GM19239 (cell line): Measurements from ENCODE around the gene TNNI3K.
"Not testable (repeated sequence)": the region's sequence is repeated elsewhere in the genome, so short reads cannot be mapped to it uniquely, and the experiment has no call there.

Source experiments
- DNase-seq: peaks from one replicate; pipeline ENCODE4 v3.0.0; 2011; ENCODE audit warnings: low spot score; ENCODE audit not compliant: insufficient read length
- FAIRE-seq: peaks from 2 replicates; lab custom pipeline; 2011; peaks lifted over from hg19 to GRCh38; lab: Jason Lieb, UNC

The TNNI3K gene, protein sequence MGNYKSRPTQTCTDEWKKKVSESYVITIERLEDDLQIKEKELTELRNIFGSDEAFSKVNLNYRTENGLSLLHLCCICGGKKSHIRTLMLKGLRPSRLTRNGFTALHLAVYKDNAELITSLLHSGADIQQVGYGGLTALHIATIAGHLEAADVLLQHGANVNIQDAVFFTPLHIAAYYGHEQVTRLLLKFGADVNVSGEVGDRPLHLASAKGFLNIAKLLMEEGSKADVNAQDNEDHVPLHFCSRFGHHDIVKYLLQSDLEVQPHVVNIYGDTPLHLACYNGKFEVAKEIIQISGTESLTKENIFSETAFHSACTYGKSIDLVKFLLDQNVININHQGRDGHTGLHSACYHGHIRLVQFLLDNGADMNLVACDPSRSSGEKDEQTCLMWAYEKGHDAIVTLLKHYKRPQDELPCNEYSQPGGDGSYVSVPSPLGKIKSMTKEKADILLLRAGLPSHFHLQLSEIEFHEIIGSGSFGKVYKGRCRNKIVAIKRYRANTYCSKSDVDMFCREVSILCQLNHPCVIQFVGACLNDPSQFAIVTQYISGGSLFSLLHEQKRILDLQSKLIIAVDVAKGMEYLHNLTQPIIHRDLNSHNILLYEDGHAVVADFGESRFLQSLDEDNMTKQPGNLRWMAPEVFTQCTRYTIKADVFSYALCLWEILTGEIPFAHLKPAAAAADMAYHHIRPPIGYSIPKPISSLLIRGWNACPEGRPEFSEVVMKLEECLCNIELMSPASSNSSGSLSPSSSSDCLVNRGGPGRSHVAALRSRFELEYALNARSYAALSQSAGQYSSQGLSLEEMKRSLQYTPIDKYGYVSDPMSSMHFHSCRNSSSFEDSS

GRCh38 chr1:74235153-74235552 lies at the start of gene TNNI3K:
Gene TNNI3K, plus strand, starts transcription at chr1:74235387. Its CDS starts 65 bp downstream, at chr1:74235452.
- DNase-seq (no peak), FAIRE-seq (no peak)

- FAIRE-seq (no peak), DNase-seq (no peak)
Observed at GRCh38 chr1:74193908-74194307, 41.3 kb upstream of the TNNI3K start.

DNA sequence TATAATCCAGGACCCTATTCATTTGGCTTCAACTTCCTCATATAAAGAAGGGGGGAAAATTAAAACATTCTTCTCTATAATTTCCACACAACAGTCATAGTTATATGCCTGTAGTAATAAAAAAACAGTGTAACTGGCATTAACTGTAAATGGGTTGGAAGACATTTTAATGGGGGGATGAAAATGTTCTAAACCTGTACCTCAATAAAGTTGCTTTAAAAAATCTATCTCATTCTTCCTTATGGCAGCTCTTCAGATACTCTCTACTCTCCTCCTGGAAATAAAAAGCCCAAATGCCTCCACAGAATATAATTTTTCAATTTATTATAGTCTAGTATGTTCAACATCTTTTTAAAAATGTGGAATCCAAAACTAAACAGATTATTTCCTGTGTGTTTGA lies 39.8 kb upstream of the TNNI3K start:
- no peak for FAIRE-seq

GRCh38 chr1:74197255-74197654 lies 37.9 kb upstream of the TNNI3K start:
- FAIRE-seq (no peak), DNase-seq (no peak)

More for the DNA sequence above, 39.8 kb upstream of the TNNI3K start:
- no peak for DNase-seq

DNA sequence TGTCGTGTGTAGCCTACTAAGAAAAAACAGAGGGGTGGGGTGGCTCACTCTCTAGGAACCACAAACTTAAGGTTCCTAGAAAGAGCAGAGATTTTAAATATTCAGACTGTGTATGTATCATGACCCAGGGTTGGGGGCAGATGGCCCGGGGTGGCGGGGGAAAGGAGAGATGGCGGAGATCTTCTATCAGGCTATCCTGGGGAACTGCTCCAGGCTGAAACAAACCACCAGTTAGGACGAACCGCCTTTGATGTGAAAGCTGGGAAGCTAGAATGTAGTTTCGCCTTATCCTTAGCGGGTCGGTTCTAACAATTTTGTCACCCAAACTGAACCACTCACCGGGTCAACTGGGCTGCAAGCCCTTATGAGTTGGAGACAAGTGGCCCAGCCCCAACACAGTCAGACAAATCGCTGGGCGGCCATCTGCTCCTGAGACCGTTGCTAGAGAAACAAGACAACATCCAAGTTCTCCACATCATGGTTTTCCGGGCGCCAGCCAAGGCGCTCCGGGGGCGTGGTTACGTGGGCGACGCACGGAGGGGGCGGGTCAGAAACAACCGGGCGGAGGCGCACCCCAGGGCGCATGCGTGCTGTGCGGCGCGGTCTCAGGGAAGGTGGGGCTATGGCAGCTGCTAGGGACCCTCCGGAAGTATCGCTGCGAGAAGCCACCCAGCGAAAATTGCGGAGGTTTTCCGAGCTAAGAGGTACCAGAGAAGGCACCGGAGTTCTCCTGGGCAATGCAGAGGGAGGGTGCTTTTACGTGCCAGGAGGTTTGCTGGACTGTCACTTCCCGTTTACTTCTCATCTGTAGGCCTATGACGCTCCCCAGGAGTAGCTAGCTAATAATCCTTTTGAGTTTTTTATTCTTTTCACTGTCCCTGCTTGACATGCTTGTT lies 37.3 kb upstream of the TNNI3K start, which contains the start of the genes FPGT and LRRIQ3:
TSS of gene FPGT (plus strand) at position 586 of the 896 bp plus-strand sequence. CDS start at position 623, 37 bp downstream.
TSS of gene LRRIQ3 (minus strand) at position 520 of the 896 bp plus-strand sequence. CDS start 14,492 bp downstream, outside the sequence.
- FAIRE-seq = peak; percentile 93
- DNase-seq = peak; percentile 71

GRCh38 chr1:74199504-74199903 lies 35.7 kb upstream of the TNNI3K start:
- no peak for DNase-seq
- FAIRE-seq = no peak

DNA sequence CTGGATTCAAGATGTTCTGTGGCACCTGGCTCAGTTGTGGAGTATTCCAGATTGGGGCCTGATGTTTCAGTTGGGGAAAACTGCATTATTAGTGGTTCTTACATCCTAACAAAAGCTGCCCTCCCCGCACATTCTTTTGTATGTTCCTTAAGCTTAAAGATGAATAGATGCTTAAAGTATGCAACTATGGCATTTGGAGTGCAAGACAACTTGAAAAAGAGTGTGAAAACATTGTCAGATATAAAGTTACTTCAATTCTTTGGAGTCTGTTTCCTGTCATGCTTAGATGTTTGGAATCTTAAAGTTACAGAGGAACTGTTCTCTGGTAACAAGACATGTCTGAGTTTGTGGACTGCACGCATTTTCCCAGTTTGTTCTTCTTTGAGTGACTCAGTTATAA lies 29.9 kb upstream of the TNNI3K start:
- DNase-seq (no peak), FAIRE-seq (no peak)

DNA sequence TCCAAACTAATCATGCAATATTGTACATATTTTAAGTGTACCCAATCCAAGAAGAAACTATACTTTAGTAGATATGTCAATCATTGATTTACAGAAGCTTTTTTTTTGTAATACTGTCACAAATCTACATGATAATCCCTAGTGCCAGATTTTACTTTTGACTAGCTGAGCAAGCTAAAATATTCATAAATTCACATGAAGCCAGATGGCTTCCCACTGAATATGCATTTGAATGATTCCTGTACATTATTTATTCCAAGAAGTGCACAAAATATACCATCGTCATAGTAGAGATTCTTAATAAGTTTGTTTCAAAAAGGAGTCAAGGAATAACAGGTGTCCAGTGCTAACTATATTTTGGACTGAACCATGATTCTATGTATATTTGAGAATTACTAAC lies 20.0 kb upstream of the TNNI3K start:
- FAIRE-seq = no peak
- DNase-seq = no peak

GRCh38 chr1:74222701-74223100 lies 12.5 kb upstream of the TNNI3K start:
- no peak for DNase-seq
- FAIRE-seq = no peak

- no peak for FAIRE-seq
- DNase-seq = no peak
Observed at GRCh38 chr1:74223453-74223852, 11.7 kb upstream of the TNNI3K start.

- DNase-seq (no peak), FAIRE-seq (no peak)
Observed at GRCh38 chr1:74236440-74236839, 1.3 kb downstream of the TNNI3K start.

- FAIRE-seq (no peak), DNase-seq (no peak)
Observed at GRCh38 chr1:74237035-74237434, 1.8 kb downstream of the TNNI3K start.

DNA sequence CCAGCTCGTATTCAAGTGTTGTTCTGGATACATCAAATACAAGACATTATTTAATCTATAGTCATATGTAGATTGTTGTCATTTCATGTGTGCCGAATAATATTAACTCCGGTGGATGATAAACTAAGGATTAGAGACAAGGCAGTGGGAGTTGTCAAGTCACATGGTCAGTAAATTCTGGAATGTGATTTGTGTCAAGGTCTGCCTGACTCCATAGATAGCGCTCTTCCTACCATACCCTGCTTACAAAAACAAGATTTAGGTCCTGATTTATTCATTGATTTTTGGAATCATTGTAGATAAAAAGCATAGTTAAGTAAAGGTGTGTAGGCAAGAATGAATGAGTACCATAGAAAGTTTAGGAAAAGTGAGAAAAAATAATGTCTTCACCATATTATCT lies 2.6 kb downstream of the TNNI3K start:
- DNase-seq (no peak), FAIRE-seq (no peak)

GRCh38 chr1:74245168-74245772 lies 10.1 kb downstream of the TNNI3K start:
- DNase-seq = no peak

GRCh38 chr1:74246315-74246714 lies 11.1 kb downstream of the TNNI3K start:
- no peak for FAIRE-seq
- DNase-seq = no peak

More at GRCh38 chr1:74245168-74245772, 10.1 kb downstream of the TNNI3K start:
- no peak for FAIRE-seq

DNA sequence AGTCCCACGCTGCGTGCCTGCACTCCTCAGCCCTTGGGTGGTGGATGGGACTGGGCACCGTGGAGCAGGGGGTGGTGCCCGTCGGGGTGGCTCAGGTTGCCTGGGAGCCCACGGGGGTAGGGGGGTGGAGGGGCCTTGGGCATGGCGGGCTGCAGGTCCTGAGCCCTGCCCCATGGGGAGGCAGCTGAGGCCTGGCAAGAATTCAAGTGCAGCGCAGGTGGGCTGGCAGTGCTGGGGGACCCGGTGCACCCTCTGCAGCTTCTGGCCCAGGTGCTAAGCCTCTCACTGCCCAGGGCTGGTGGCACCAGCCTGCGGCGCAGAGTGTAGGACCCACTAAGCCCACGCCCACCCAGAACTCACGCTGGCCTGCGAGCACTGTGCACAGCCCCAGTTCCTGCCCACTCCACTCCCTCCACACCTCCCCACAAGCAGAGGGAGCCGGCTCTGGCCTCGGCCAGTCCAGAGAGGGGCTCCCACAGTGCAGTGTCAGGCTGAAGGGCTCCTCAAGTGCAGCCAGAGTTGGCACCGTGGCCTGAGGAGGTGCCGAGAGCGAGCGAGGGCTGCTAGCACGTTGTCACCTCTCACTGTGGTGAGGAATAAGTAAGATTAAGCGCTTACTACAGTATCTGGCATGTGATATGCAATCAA lies 12.8 kb downstream of the TNNI3K start:
- DNase-seq (no peak), FAIRE-seq (no peak)

- DNase-seq, FAIRE-seq: not testable (repeated sequence)
Observed at GRCh38 chr1:74253243-74253824, 18.1 kb downstream of the TNNI3K start.

- DNase-seq = no peak
- FAIRE-seq = no peak
Observed at GRCh38 chr1:74266001-74266400, 30.8 kb downstream of the TNNI3K start.

GRCh38 chr1:74271503-74271902 lies 36.3 kb downstream of the TNNI3K start:
- FAIRE-seq = no peak
- DNase-seq = no peak
